GM12878 (cell line): ENCODE results near the gene CLINT1. TPM values are rescaled to one million over a fixed set of nuclear protein-coding genes. Genes with fewer than 3 reads are reported as not detected.

ENCODE experiments used
- BCL3 ChIP-seq: IDR thresholded peaks from 2 replicates; pipeline ENCODE4 v1.6.1; 2011; ENCODE audit warnings: borderline replicate concordance, low read depth, mild to moderate bottlenecking, moderate library complexity, low read length; ENCODE audit not compliant: insufficient read depth, poor library complexity, severe bottlenecking
- DPF2 ChIP-seq: fragments of 450-650 bp; IDR thresholded peaks from 2 replicates; pipeline ENCODE4 v1.6.1; 2017; ENCODE audit warnings: mild to moderate bottlenecking
- ESRRA ChIP-seq: IDR thresholded peaks from 2 replicates; pipeline ENCODE4 v1.6.1; 2012; ENCODE audit warnings: mild to moderate bottlenecking, low read length, improper control_type of control experiment
- FOXK2 ChIP-seq: fragments of 450-650 bp; IDR thresholded peaks from 2 replicates; pipeline ENCODE4 v1.6.1; 2017; ENCODE audit warnings: mild to moderate bottlenecking, moderate library complexity
- HCFC1 ChIP-seq: fragments of 150-350 bp; IDR thresholded peaks from 2 replicates; pipeline ENCODE4 v1.6.1; 2014; ENCODE audit warnings: low read length
- MTA2 ChIP-seq: fragments of 450-650 bp; IDR thresholded peaks from 2 replicates; pipeline ENCODE4 v1.6.1; 2016; ENCODE audit warnings: low read depth, mild to moderate bottlenecking, moderate library complexity
- MTA3 ChIP-seq: IDR thresholded peaks from 2 replicates; pipeline ENCODE4 v1.6.1; 2012; ENCODE audit warnings: low read length, inconsistent platforms, borderline replicate concordance
- NR2C2 ChIP-seq: IDR thresholded peaks from 2 replicates; pipeline ENCODE4 v1.6.1; 2011; ENCODE audit warnings: borderline replicate concordance, low read depth; ENCODE audit not compliant: control insufficient read depth, insufficient read length
- NR2F1 ChIP-seq: fragments of 450-650 bp; conservative IDR thresholded peaks from 2 replicates; pipeline ENCODE4 v1.6.1; 2017; ENCODE audit warnings: mild to moderate bottlenecking
- NRF1 ChIP-seq: conservative IDR thresholded peaks from 2 replicates; pipeline ENCODE4 v1.6.1; 2011; ENCODE audit warnings: mild to moderate bottlenecking, low read depth, low read length, improper control_type of control experiment
- REST ChIP-seq: IDR thresholded peaks from 2 replicates; pipeline ENCODE4 v1.6.1; 2012; ENCODE audit warnings: mild to moderate bottlenecking, low read depth, low read length
- SMAD1 ChIP-seq: fragments of 450-650 bp; IDR thresholded peaks from 2 replicates; pipeline ENCODE4 v1.6.1; 2018; ENCODE audit warnings: mild to moderate bottlenecking, low read depth; ENCODE audit not compliant: partially characterized antibody
- STAT1 ChIP-seq: fragments of 450-650 bp; conservative IDR thresholded peaks from 2 replicates; pipeline ENCODE4 v1.6.1; 2014; ENCODE audit warnings: antibody characterized with exemption, mild to moderate bottlenecking
- SUZ12 ChIP-seq: fragments of 200-600 bp; sonication (generic); IDR thresholded peaks from one replicate; pipeline ENCODE4 v1.6.1; 2018; ENCODE audit warnings: antibody characterized with exemption, mild to moderate bottlenecking; ENCODE audit not compliant: unreplicated experiment
- TARDBP ChIP-seq: IDR thresholded peaks from 2 replicates; pipeline ENCODE4 v1.6.1; 2016; ENCODE audit warnings: borderline replicate concordance
- TCF3 ChIP-seq: IDR thresholded peaks from 2 replicates; pipeline ENCODE4 v1.6.1; 2012; ENCODE audit warnings: low read depth, mild to moderate bottlenecking, low read length, borderline replicate concordance; ENCODE audit not compliant: insufficient read depth
- TCF7 ChIP-seq: IDR thresholded peaks from 2 replicates; pipeline ENCODE4 v1.6.1; 2014; ENCODE audit warnings: antibody characterized with exemption, borderline replicate concordance
- polyA plus RNA-seq, 11 experiments: library from polyadenylated mRNA; depleted of rRNA in 4 of 11; unstranded in 6 of 11; stranded (reverse) in 5 of 11; fragments of >200 nt; fragmentation: Nextera tagmentation in 4 of 11; fragmentation: Illumina TruSeq in 1 of 11; extraction: Ambion mirVana in 4 of 11; extraction: Trizol in 1 of 11; gene quantifications; 1 replicate in 1 of 11; 2 replicates in 10 of 11; pipeline versions ENCODE4 v1.2.1 to v1.2.3, GENCODE V29; 2011 to 2016; ENCODE audit warnings: inconsistent platforms in 2 of 11, missing spikeins in 2 of 11, low read depth in 1 of 11
- total RNA-seq, 4 experiments: library from RNA; depleted of rRNA in 3 of 4; stranded (reverse); fragments of >200 nt in 3 of 4; fragmentation: Illumina TruSeq in 1 of 4; extraction: Trizol in 1 of 4; gene quantifications; 2 replicates each; pipeline versions ENCODE4 v1.2.1 to v1.2.3, GENCODE V29; 2013 to 2021
- TF ChIP-seq, protein P1 (sequence below): fragments of 450-650 bp; IDR thresholded peaks from 2 replicates; pipeline ENCODE4 v1.6.1; 2016; ENCODE audit warnings: mild to moderate bottlenecking
- TF ChIP-seq, protein P2 (sequence below): fragments of 450-650 bp; IDR thresholded peaks from 2 replicates; pipeline ENCODE4 v1.6.1; 2017; ENCODE audit warnings: mild to moderate bottlenecking, low read depth, inconsistent platforms; ENCODE audit not compliant: poor library complexity, severe bottlenecking

CLINT1 gene
- total and polyA plus RNA-seq, 10 of the 15 experiments (the other 5 are each of a cell fraction or from before 2014, with no cell fraction given), result 30.0 to 136 (median 105) TPM

GRCh38 chr5:157858527-157859226, at the start of gene CLINT1 (continued):
- TF ChIP-seq, protein P1, sequence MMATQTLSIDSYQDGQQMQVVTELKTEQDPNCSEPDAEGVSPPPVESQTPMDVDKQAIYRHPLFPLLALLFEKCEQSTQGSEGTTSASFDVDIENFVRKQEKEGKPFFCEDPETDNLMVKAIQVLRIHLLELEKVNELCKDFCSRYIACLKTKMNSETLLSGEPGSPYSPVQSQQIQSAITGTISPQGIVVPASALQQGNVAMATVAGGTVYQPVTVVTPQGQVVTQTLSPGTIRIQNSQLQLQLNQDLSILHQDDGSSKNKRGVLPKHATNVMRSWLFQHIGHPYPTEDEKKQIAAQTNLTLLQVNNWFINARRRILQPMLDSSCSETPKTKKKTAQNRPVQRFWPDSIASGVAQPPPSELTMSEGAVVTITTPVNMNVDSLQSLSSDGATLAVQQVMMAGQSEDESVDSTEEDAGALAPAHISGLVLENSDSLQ, result peak; percentile 48
- no peak for TF ChIP-seq MTA2
- TF ChIP-seq MTA3, result no peak
- TF ChIP-seq DPF2, result no peak; the same call in 1 of the 2 replicates
- no peak for TF ChIP-seq REST
- TF ChIP-seq TCF7, result no peak
- no peak for TF ChIP-seq SUZ12
- TF ChIP-seq TARDBP, result 0 out of 2 replicates have a peak, but pooled peaks have one; percentile 49
- TF ChIP-seq NR2F1, result peak; percentile 53
- TF ChIP-seq SMAD1, result no peak
- no peak for TF ChIP-seq BCL3
- TF ChIP-seq, protein P2, sequence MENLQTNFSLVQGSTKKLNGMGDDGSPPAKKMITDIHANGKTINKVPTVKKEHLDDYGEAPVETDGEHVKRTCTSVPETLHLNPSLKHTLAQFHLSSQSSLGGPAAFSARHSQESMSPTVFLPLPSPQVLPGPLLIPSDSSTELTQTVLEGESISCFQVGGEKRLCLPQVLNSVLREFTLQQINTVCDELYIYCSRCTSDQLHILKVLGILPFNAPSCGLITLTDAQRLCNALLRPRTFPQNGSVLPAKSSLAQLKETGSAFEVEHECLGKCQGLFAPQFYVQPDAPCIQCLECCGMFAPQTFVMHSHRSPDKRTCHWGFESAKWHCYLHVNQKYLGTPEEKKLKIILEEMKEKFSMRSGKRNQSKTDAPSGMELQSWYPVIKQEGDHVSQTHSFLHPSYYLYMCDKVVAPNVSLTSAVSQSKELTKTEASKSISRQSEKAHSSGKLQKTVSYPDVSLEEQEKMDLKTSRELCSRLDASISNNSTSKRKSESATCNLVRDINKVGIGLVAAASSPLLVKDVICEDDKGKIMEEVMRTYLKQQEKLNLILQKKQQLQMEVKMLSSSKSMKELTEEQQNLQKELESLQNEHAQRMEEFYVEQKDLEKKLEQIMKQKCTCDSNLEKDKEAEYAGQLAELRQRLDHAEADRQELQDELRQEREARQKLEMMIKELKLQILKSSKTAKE, result no peak
- TF ChIP-seq STAT1, result peak; percentile 92
- no peak for TF ChIP-seq NR2C2
- peak; percentile 93 for TF ChIP-seq HCFC1
- no peak for TF ChIP-seq NRF1
- no peak for TF ChIP-seq ESRRA
- TF ChIP-seq TCF3, result 0 out of 2 replicates have a peak, but pooled peaks have one; percentile 3
- TF ChIP-seq FOXK2, result no peak
